HepG2 (cell line): ENCODE results near the gene SLCO4A1. TPM values are rescaled to one million over a fixed set of nuclear protein-coding genes. Genes with fewer than 3 reads are reported as not detected.

ENCODE experiments used
- CCAR2 ChIP-seq: fragments of 200-400 bp; formaldehyde crosslinking; optimal IDR thresholded peaks from 2 replicates; pipeline ENCODE3; 2018; ENCODE audit warnings: low read depth, mild to moderate bottlenecking, low read length, moderate library complexity
- THAP11 ChIP-seq: IDR thresholded peaks from 2 replicates; pipeline ENCODE4 v1.6.1; 2016; ENCODE audit warnings: missing biosample characterization, missing genetic modification reagents
- TSC22D2 ChIP-seq: sonication (generic); formaldehyde crosslinking; IDR thresholded peaks from 2 replicates; pipeline ENCODE4 v1.5.1; 2020; ENCODE audit warnings: missing genetic modification reagents, mild to moderate bottlenecking, borderline replicate concordance
- ZNF230 ChIP-seq: sonication (generic); formaldehyde crosslinking; IDR thresholded peaks from 2 replicates; pipeline ENCODE4 v1.4.0; 2020; ENCODE audit warnings: mild to moderate bottlenecking, missing genetic modification reagents
- ZNF367 ChIP-seq: sonication (generic); formaldehyde crosslinking; IDR thresholded peaks from 2 replicates; pipeline ENCODE4 v1.4.0; 2020; ENCODE audit warnings: missing genetic modification reagents, borderline replicate concordance
- ZNF44 ChIP-seq: sonication (generic); formaldehyde crosslinking; IDR thresholded peaks from 2 replicates; pipeline ENCODE4 v1.5.1; 2020; ENCODE audit warnings: mild to moderate bottlenecking, missing genetic modification reagents
- ZNF563 ChIP-seq: sonication (generic); formaldehyde crosslinking; IDR thresholded peaks from 2 replicates; pipeline ENCODE4 v1.8.0; 2022; ENCODE audit warnings: mild to moderate bottlenecking, moderate library complexity, missing genetic modification reagents
- ZNF768 ChIP-seq: sonication (generic); formaldehyde crosslinking; IDR thresholded peaks from 2 replicates; pipeline ENCODE4 v1.4.0; 2020; ENCODE audit warnings: missing genetic modification reagents
- polyA plus RNA-seq, 8 experiments: library from polyadenylated mRNA; depleted of rRNA in 3 of 8; stranded (reverse) in 7 of 8; unstranded in 1 of 8; fragments of >200 nt; fragmentation: Illumina TruSeq in 4 of 8; extraction: Trizol in 4 of 8; gene quantifications; 2 replicates each; pipeline versions ENCODE4 v1.2.1 to v1.2.3, GENCODE V29; 2011 to 2016; ENCODE audit warnings: low read depth in 4 of 8, missing spikeins in 1 of 8, mixed read lengths in 1 of 8; ENCODE audit not compliant: insufficient read depth in 1 of 8
- total RNA-seq, 5 experiments: library from RNA; depleted of rRNA; stranded (reverse); fragments of >200 nt; fragmentation: Illumina TruSeq; extraction: Trizol; gene quantifications; 2 replicates each; pipeline ENCODE4 v1.2.3, GENCODE V29; 2016; ENCODE audit warnings: low read depth in 1 of 5
- TF ChIP-seq, protein P1 (sequence below): sonication (generic); formaldehyde crosslinking; IDR thresholded peaks from 2 replicates; pipeline ENCODE4 v1.9.0; 2021; ENCODE audit warnings: mild to moderate bottlenecking, missing genetic modification reagents
- TF ChIP-seq, protein P2 (sequence below): sonication (generic); formaldehyde crosslinking; IDR thresholded peaks from 2 replicates; pipeline ENCODE4 v1.9.0; 2022; ENCODE audit warnings: low read depth, missing genetic modification reagents
- TF ChIP-seq, protein P3 (sequence below): sonication (generic); formaldehyde crosslinking; IDR thresholded peaks from 2 replicates; pipeline ENCODE4 v1.5.1; 2020; ENCODE audit warnings: missing genetic modification reagents, mild to moderate bottlenecking, borderline replicate concordance
- TF ChIP-seq, protein P4 (sequence below): sonication (generic); formaldehyde crosslinking; IDR thresholded peaks from 2 replicates; pipeline ENCODE4 v1.4.0; 2020; ENCODE audit warnings: missing genetic modification reagents

The SLCO4A1 gene
- total and polyA plus RNA-seq, 2 of the 13 experiments (the other 11 are each of a cell fraction or from before 2014, with no cell fraction given) = 55.5 to 112 TPM

DNA sequence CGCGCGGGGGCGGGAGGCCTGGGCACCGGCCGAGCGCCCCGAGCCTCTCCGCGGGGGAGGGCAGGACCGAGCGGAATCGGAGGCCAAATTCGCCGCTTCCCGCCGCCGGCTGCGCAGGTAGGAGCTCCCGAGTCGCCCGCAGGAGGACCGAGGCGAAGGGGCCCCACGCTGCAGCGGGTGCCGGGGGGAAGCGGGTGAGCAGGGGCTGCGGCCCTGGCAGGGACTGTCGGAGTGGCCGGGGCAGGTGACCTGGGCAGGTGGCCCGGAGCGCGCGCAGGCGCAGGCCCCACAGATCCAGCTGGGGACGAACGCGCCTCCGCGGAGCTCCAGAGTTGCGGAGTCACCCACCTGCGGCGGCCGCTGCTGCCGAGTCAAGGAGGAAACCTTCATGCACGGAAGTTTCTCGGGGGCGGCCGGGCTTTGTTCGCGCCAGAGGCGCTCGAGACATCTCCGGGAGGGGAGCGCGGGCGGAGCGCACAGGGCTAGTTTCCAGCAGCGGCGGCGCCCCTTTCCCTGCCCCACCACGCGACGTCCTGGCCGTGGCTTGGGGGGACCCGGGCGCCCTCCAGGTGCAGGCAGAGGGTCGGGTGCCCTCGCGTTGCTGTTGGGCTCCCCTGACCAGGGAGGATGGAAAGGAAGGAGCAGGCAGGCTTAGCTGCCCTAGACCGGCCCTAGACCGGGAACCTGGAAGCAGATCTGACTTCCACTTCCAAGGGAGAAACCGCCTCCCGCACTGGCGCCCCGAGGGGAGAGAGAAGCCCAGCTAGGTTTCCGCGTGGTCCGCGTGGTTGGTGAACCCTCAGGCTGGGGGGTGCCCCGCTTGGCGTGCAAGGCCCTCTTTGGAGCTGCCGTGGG, 590 bp downstream of the SLCO4A1 start (continued):
- TF ChIP-seq, protein P1, sequence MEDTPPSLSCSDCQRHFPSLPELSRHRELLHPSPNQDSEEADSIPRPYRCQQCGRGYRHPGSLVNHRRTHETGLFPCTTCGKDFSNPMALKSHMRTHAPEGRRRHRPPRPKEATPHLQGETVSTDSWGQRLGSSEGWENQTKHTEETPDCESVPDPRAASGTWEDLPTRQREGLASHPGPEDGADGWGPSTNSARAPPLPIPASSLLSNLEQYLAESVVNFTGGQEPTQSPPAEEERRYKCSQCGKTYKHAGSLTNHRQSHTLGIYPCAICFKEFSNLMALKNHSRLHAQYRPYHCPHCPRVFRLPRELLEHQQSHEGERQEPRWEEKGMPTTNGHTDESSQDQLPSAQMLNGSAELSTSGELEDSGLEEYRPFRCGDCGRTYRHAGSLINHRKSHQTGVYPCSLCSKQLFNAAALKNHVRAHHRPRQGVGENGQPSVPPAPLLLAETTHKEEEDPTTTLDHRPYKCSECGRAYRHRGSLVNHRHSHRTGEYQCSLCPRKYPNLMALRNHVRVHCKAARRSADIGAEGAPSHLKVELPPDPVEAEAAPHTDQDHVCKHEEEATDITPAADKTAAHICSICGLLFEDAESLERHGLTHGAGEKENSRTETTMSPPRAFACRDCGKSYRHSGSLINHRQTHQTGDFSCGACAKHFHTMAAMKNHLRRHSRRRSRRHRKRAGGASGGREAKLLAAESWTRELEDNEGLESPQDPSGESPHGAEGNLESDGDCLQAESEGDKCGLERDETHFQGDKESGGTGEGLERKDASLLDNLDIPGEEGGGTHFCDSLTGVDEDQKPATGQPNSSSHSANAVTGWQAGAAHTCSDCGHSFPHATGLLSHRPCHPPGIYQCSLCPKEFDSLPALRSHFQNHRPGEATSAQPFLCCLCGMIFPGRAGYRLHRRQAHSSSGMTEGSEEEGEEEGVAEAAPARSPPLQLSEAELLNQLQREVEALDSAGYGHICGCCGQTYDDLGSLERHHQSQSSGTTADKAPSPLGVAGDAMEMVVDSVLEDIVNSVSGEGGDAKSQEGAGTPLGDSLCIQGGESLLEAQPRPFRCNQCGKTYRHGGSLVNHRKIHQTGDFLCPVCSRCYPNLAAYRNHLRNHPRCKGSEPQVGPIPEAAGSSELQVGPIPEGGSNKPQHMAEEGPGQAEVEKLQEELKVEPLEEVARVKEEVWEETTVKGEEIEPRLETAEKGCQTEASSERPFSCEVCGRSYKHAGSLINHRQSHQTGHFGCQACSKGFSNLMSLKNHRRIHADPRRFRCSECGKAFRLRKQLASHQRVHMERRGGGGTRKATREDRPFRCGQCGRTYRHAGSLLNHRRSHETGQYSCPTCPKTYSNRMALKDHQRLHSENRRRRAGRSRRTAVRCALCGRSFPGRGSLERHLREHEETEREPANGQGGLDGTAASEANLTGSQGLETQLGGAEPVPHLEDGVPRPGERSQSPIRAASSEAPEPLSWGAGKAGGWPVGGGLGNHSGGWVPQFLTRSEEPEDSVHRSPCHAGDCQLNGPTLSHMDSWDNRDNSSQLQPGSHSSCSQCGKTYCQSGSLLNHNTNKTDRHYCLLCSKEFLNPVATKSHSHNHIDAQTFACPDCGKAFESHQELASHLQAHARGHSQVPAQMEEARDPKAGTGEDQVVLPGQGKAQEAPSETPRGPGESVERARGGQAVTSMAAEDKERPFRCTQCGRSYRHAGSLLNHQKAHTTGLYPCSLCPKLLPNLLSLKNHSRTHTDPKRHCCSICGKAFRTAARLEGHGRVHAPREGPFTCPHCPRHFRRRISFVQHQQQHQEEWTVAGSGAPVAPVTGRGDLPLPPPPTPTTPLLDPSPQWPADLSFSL (CRISPR knock-in tag) = 0 out of 2 replicates have a peak, but pooled peaks have one; percentile 53
- TF ChIP-seq ZNF44 (CRISPR knock-in tag) (peak; percentile 64; the same call in 1 of the 2 replicates), TSC22D2 (CRISPR knock-in tag) (0 out of 2 replicates have a peak, but pooled peaks have one; percentile 3), CCAR2 (no peak), ZNF230 (CRISPR knock-in tag) (0 out of 2 replicates have a peak, but pooled peaks have one; percentile 34), ZNF367 (CRISPR knock-in tag) (peak; percentile 39; the same call in 1 of the 2 replicates), THAP11 (no peak; the same call in 1 of the 2 replicates), ZNF768 (CRISPR knock-in tag) (peak; percentile 30; the same call in 1 of the 2 replicates), ZNF563 (CRISPR knock-in tag) (peak; percentile 80; the same call in 1 of the 2 replicates)
- TF ChIP-seq, protein P2, sequence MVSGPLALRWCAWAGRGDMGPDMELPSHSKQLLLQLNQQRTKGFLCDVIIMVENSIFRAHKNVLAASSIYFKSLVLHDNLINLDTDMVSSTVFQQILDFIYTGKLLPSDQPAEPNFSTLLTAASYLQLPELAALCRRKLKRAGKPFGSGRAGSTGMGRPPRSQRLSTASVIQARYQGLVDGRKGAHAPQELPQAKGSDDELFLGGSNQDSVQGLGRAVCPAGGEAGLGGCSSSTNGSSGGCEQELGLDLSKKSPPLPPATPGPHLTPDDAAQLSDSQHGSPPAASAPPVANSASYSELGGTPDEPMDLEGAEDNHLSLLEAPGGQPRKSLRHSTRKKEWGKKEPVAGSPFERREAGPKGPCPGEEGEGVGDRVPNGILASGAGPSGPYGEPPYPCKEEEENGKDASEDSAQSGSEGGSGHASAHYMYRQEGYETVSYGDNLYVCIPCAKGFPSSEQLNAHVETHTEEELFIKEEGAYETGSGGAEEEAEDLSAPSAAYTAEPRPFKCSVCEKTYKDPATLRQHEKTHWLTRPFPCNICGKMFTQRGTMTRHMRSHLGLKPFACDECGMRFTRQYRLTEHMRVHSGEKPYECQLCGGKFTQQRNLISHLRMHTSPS (CRISPR knock-in tag) = no peak
- TF ChIP-seq, protein P3, sequence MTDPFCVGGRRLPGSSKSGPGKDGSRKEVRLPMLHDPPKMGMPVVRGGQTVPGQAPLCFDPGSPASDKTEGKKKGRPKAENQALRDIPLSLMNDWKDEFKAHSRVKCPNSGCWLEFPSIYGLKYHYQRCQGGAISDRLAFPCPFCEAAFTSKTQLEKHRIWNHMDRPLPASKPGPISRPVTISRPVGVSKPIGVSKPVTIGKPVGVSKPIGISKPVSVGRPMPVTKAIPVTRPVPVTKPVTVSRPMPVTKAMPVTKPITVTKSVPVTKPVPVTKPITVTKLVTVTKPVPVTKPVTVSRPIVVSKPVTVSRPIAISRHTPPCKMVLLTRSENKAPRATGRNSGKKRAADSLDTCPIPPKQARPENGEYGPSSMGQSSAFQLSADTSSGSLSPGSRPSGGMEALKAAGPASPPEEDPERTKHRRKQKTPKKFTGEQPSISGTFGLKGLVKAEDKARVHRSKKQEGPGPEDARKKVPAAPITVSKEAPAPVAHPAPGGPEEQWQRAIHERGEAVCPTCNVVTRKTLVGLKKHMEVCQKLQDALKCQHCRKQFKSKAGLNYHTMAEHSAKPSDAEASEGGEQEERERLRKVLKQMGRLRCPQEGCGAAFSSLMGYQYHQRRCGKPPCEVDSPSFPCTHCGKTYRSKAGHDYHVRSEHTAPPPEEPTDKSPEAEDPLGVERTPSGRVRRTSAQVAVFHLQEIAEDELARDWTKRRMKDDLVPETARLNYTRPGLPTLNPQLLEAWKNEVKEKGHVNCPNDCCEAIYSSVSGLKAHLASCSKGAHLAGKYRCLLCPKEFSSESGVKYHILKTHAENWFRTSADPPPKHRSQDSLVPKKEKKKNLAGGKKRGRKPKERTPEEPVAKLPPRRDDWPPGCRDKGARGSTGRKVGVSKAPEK = no peak
- TF ChIP-seq, protein P4, sequence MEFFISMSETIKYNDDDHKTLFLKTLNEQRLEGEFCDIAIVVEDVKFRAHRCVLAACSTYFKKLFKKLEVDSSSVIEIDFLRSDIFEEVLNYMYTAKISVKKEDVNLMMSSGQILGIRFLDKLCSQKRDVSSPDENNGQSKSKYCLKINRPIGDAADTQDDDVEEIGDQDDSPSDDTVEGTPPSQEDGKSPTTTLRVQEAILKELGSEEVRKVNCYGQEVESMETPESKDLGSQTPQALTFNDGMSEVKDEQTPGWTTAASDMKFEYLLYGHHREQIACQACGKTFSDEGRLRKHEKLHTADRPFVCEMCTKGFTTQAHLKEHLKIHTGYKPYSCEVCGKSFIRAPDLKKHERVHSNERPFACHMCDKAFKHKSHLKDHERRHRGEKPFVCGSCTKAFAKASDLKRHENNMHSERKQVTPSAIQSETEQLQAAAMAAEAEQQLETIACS (CRISPR knock-in tag) = no peak
